ENCODE results near the gene B4GALT2.

GRCh38 chr1:43982241-43982640 is 3.2 kb downstream of the B4GALT2 start:
- TF ChIP-seq, protein P1, sequence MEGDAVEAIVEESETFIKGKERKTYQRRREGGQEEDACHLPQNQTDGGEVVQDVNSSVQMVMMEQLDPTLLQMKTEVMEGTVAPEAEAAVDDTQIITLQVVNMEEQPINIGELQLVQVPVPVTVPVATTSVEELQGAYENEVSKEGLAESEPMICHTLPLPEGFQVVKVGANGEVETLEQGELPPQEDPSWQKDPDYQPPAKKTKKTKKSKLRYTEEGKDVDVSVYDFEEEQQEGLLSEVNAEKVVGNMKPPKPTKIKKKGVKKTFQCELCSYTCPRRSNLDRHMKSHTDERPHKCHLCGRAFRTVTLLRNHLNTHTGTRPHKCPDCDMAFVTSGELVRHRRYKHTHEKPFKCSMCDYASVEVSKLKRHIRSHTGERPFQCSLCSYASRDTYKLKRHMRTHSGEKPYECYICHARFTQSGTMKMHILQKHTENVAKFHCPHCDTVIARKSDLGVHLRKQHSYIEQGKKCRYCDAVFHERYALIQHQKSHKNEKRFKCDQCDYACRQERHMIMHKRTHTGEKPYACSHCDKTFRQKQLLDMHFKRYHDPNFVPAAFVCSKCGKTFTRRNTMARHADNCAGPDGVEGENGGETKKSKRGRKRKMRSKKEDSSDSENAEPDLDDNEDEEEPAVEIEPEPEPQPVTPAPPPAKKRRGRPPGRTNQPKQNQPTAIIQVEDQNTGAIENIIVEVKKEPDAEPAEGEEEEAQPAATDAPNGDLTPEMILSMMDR (IDR thresholded peaks at IDR 0.05): no peak
- no peak for TF ChIP-seq EZH2 (IDR thresholded peaks at IDR 0.05)
